SU-DHL-6 (cell line): ENCODE measurements around the gene CR1.

ENCODE experiments used
- H2AFZ ChIP-seq: fragments of 200-600 bp; sonication (generic); 2 replicates; pipeline ENCODE4 v1.6.1; 2014; ENCODE audit warnings: low read depth, mild to moderate bottlenecking, moderate library complexity, mixed read lengths, antibody characterized with exemption, low read length; ENCODE audit not compliant: severe bottlenecking
- H3F3A ChIP-seq: fragments of 200-600 bp; shearing (Covaris generic); 2 replicates; pipeline ENCODE4 v1.6.0; 2016; ENCODE audit warnings: antibody characterized with exemption, mild to moderate bottlenecking; ENCODE audit not compliant: insufficient read depth
- H3K27ac ChIP-seq: fragments of 200-600 bp; sonication (generic); 2 replicates; pipeline ENCODE4 v1.5.1; 2016; ENCODE audit warnings: low read depth, mild to moderate bottlenecking, low read length, moderate library complexity, mixed read lengths
- H3K27me3 ChIP-seq: fragments of 200-600 bp; sonication (generic), shearing (Covaris generic); 2 replicates; pipeline ENCODE4 v1.6.0; 2014; ENCODE audit warnings: mild to moderate bottlenecking, low read length
- H3K36me3 ChIP-seq: fragments of 200-600 bp; sonication (generic); 2 replicates; pipeline ENCODE4 v1.6.1; 2014; ENCODE audit warnings: mild to moderate bottlenecking, low read length, mixed read lengths
- H3K4me2 ChIP-seq: fragments of 300-600, 200-600 bp; shearing (Covaris generic), sonication (generic); 2 replicates; pipeline ENCODE4 v1.6.0; 2014; ENCODE audit warnings: low read length, low read depth, mild to moderate bottlenecking; ENCODE audit not compliant: poor library complexity, severe bottlenecking
- H3K4me3 ChIP-seq: fragments of 200-600 bp; sonication (generic); 2 replicates; pipeline ENCODE4 v1.5.1; 2014; ENCODE audit warnings: antibody characterized with exemption, low read length, mild to moderate bottlenecking, mixed read lengths; ENCODE audit not compliant: insufficient read depth, poor library complexity, severe bottlenecking
- H3K79me2 ChIP-seq: fragments of 200-600 bp; sonication (generic); 2 replicates; pipeline ENCODE4 v1.6.1; 2014; ENCODE audit warnings: mild to moderate bottlenecking, low read length, moderate library complexity; ENCODE audit not compliant: insufficient read depth
- H3K9ac ChIP-seq: fragments of 200-600 bp; sonication (generic); 2 replicates; pipeline ENCODE4 v1.7.0; 2014; ENCODE audit warnings: mild to moderate bottlenecking, low read length
- H3K9me2 ChIP-seq: fragments of 200-600 bp; sonication (generic); replicated peaks from 2 replicates; pipeline ENCODE4 v1.6.1; 2014; ENCODE audit warnings: low read length; ENCODE audit not compliant: insufficient read depth
- H3K9me3 ChIP-seq: fragments of 200-600 bp; sonication (generic); 2 replicates; pipeline ENCODE4 v1.6.1; 2014; ENCODE audit warnings: low read length, mixed read lengths; ENCODE audit not compliant: insufficient read depth
- H4K20me1 ChIP-seq: fragments of 200-600 bp; sonication (generic); 2 replicates; pipeline ENCODE4 v1.6.1; 2014; ENCODE audit warnings: low read depth, mild to moderate bottlenecking, antibody characterized with exemption, low read length, moderate library complexity, mixed read lengths
- EZH2phosphoT487 ChIP-seq: fragments of 200-600 bp; sonication (generic), shearing (Covaris generic); conservative IDR thresholded peaks from 2 replicates; pipeline ENCODE4 v1.6.1; 2018; ENCODE audit warnings: mild to moderate bottlenecking, antibody characterized with exemption, low read length, moderate library complexity, mixed read lengths
- TF ChIP-seq, protein P1 (sequence below): fragments of 200-600 bp; sonication (generic); IDR thresholded peaks from one replicate; pipeline ENCODE4 v1.5.1; 2017; ENCODE audit warnings: antibody characterized with exemption, mild to moderate bottlenecking, low read length, moderate library complexity; ENCODE audit not compliant: insufficient read depth, poor library complexity, severe bottlenecking

Gene CR1

DNA sequence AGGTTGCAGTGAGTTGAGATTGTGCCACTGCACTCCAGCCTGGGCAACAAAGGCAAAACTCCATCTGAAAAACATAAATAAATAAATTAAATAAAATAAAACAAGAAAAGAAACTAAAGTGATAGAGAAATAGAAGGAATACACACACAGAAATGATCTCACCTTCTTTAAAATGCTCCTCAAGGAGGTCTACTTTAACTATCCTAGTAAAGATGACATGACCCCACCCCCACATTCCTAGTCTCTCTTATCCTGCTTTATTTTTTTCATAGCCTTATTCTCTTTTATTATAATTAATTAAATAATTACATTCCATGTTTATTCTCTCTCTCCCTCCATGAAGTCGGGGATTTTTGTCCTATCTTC, 131.0 kb downstream of the CR1 start:
- H2AFZ ChIP-seq, result no peak overlapping the region
- no peaks in the 10 kb centered on the region for H4K20me1 ChIP-seq
- no peaks in the 10 kb centered on the region for H3K79me2 ChIP-seq
- no peaks in the 10 kb centered on the region for H3K9me3 ChIP-seq
- TF ChIP-seq, protein P1, sequence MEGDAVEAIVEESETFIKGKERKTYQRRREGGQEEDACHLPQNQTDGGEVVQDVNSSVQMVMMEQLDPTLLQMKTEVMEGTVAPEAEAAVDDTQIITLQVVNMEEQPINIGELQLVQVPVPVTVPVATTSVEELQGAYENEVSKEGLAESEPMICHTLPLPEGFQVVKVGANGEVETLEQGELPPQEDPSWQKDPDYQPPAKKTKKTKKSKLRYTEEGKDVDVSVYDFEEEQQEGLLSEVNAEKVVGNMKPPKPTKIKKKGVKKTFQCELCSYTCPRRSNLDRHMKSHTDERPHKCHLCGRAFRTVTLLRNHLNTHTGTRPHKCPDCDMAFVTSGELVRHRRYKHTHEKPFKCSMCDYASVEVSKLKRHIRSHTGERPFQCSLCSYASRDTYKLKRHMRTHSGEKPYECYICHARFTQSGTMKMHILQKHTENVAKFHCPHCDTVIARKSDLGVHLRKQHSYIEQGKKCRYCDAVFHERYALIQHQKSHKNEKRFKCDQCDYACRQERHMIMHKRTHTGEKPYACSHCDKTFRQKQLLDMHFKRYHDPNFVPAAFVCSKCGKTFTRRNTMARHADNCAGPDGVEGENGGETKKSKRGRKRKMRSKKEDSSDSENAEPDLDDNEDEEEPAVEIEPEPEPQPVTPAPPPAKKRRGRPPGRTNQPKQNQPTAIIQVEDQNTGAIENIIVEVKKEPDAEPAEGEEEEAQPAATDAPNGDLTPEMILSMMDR, result no peak
- no peak for TF ChIP-seq EZH2phosphoT487
- H3K9me2 ChIP-seq, result no peaks in the 10 kb centered on the region
- H3F3A ChIP-seq, result no peaks in the 10 kb centered on the region
- no peaks in the 10 kb centered on the region for H3K27me3 ChIP-seq
- no peak overlapping the region for H3K9ac ChIP-seq
- no peak overlapping the region for H3K4me3 ChIP-seq
- H3K4me2 ChIP-seq, result no peak overlapping the region
- H3K27ac ChIP-seq, result no peak overlapping the region
- no peaks in the 10 kb centered on the region for H3K36me3 ChIP-seq

DNA sequence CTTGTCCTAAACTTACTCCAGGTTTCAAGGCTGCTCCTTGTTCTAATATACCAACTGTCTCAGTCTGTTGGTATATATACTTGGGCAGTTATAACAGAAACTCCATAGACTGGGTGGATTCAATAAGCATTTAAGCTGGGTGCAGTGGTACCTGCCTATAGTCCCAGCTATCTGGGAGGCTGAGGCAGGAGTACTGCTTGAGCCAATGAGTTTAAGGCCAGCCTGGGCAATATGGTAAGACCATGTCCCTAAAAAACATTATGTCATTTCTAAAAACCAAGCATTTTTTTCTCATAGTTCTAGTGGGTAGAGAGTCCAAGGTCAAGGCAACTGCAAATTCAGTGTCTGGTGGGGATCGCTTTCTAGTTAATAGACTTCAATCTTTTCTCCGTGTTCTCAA, 131.5 kb downstream of the CR1 start:
- no peak overlapping the region for H3K9ac ChIP-seq
- no peaks in the 10 kb centered on the region for H3K9me2 ChIP-seq
- TF ChIP-seq, protein P1, result no peak
- no peak for TF ChIP-seq EZH2phosphoT487
- no peak overlapping the region for H2AFZ ChIP-seq
- no peak overlapping the region for H3K27ac ChIP-seq
- no peak overlapping the region for H3K4me2 ChIP-seq
- no peaks in the 10 kb centered on the region for H3K79me2 ChIP-seq
- no peaks in the 10 kb centered on the region for H3K27me3 ChIP-seq
- no peak overlapping the region for H3K4me3 ChIP-seq
- H3K9me3 ChIP-seq, result no peaks in the 10 kb centered on the region
- no peaks in the 10 kb centered on the region for H3F3A ChIP-seq
- H3K36me3 ChIP-seq, result no peaks in the 10 kb centered on the region
- H4K20me1 ChIP-seq, result no peaks in the 10 kb centered on the region

DNA sequence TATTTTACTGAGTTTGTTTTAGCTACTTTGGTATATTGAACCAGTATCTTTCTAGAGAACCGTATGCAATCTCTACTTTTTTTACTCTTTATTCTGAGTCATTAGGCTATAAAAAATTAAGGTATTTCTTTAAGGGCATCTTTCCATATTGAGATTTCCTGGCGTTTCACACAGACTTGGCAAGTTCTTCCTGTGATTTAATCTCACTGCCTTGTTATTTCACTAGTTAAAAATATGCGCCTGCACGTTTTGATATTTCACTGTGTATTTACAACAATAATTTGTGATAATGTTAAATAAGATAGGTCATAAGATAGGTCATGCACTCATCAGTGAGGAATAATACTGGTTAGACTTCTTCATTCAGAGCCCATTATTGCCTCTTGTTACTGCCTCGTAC, 132.8 kb downstream of the CR1 start:
- H3K4me2 ChIP-seq, result no peak overlapping the region
- no peak overlapping the region for H2AFZ ChIP-seq
- no peak overlapping the region for H3K9ac ChIP-seq
- no peaks in the 10 kb centered on the region for H3K27me3 ChIP-seq
- TF ChIP-seq EZH2phosphoT487, result no peak
- TF ChIP-seq, protein P1, result no peak
- no peaks in the 10 kb centered on the region for H3K9me3 ChIP-seq
- no peak overlapping the region for H3K4me3 ChIP-seq
- no peaks in the 10 kb centered on the region for H3K36me3 ChIP-seq
- no peaks in the 10 kb centered on the region for H4K20me1 ChIP-seq
- H3K79me2 ChIP-seq, result no peaks in the 10 kb centered on the region
- no peak overlapping the region for H3K27ac ChIP-seq
- no peaks in the 10 kb centered on the region for H3K9me2 ChIP-seq
- no peaks in the 10 kb centered on the region for H3F3A ChIP-seq

DNA sequence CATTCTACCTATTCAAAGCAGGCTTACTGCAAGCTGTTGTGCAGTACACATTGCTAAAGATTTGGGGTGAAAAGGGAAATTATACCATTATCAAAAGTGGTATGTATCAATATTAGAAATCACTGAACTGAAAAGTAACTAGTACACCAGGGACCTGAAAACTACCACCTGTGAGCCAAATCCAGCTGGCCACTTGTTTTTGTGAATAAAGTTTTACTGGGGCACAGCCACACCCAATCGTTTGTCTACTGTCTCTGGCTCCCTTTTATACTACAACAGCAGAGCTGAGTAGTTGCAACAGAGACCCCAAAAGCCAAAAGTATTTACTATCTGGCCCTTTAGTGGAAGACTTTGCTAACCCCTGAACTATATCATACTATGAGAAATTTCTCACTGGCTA, 135.2 kb downstream of the CR1 start:
- Histone ChIP-seq H3K9me3 (no peaks in the 10 kb centered on the region), H3F3A (no peaks in the 10 kb centered on the region), H2AFZ (no peak overlapping the region), H3K4me3 (no peak overlapping the region), H3K4me2 (no peak overlapping the region), H4K20me1 (no peaks in the 10 kb centered on the region), H3K9me2 (no peaks in the 10 kb centered on the region), H3K27me3 (no peaks in the 10 kb centered on the region), H3K79me2 (no peaks in the 10 kb centered on the region), H3K36me3 (no peaks in the 10 kb centered on the region), H3K27ac (no peak overlapping the region), H3K9ac (no peak overlapping the region)
- TF ChIP-seq, protein P1, result no peak
- TF ChIP-seq EZH2phosphoT487, result no peak
